Activated CD4-positive, CD25-positive, alpha-beta regulatory T cell treated with anti-CD3 and anti-CD28 coated beads, Interleukin-2, amount 50 U/mL, for 24 hours (primary cell): ENCODE data around the gene IL13.
A peak's percentile ranks its signal among the peaks of the same experiment; 100 is the strongest.

Source experiments
- ATAC-seq, 2 donors: fragments of 150-1000 bp; cut with Tn5 transposase; one replicate each; pipeline ENCODE4 v1.10.0; 2021; ENCODE audit warnings: mild to moderate bottlenecking in 1 of 2, moderate library complexity in 1 of 2

IL13 gene

GRCh38 chr5:132673488-132673887, 15.5 kb downstream of the IL13 start:
- ATAC-seq = no peak

DNA sequence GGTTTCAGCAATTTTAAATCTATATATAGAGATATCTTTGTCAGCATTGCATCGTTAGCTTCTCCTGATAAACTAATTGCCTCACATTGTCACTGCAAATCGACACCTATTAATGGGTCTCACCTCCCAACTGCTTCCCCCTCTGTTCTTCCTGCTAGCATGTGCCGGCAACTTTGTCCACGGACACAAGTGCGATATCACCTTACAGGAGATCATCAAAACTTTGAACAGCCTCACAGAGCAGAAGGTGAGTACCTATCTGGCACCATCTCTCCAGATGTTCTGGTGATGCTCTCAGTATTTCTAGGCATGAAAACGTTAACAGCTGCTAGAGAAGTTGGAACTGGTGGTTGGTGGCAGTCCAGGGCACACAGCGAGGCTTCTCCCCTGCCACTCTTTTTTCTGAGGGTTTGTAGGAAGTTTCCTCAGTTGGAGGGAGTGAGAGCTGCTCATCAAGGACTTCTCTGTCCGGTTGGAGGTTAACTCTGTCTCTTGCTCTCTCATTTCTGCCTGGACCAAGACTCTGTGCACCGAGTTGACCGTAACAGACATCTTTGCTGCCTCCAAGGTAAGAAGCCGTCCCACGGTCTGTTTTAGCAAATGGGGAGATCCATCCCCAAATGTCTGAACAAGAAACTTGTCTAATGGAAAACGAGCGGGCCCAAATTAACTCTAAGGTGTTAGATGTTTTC, 16.1 kb downstream of the IL13 start, which contains the start of gene IL4:
TSS of gene IL4 (plus strand) at position 51 of the 692 bp plus-strand sequence. CDS start at position 113, 62 bp downstream.
- ATAC-seq = no peak

- peak in 1 of 2 donors; percentile 30 for ATAC-seq
These were observed 16.9 kb downstream of the IL13 start for GRCh38 chr5:132674671-132675506.

DNA sequence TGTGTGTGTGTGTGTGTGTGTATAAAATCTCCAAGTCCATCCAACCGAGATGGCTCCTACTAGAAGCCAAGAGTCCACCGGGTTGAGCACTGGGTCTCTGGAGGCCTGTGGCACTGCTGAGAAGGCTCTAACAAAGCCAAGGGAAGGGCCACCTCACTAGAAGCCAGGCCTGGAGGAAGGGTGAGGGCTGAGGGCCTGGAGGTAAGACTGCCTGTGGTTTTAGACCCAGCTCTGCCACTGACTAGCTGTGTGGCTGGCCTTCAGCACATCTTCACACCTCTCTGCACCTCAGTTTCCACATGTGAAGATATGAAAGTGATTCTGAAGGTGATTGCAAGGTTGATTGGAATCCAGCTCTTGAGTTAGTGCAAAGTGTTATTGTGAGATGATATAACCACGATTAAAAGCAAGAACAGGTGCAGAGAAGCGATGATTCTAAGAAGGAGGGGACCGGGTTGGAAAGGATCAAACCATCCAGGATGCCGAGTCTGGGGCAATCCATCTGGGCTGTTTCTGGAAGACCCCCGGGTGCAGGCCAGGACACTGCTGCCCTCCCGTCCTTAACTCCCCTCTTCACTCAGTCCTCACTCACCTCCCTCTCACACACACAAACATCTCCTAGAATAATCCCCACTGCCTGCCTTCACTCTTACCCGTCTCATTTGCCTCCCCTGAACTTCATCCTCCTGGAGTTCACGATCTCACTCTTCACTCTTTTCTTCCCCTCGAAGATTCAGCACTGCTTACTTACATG, 18.1 kb downstream of the IL13 start:
- ATAC-seq = no peak

DNA sequence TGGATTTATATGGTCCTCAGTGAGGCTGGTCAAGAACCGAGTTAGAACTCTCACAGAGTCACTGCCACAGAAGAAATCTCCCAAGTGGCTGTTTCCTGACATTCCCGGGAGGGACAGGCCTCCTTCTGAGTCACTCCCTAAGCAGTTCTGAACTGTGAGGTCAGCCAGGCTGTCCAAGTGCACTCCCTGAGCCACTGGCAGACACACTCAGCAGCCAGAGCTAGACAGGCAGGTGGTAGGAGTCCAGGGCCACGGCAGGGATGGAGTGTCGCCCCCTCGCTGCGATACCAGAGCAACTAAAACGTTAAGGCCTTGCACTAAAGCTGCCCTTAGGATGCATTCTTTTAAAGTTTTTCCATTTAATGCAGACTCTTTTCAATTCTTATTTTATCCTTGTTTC, 19.2 kb downstream of the IL13 start:
- ATAC-seq = no peak

- no peak for ATAC-seq
These were observed 19.9 kb downstream of the IL13 start for GRCh38 chr5:132677682-132678400.

DNA sequence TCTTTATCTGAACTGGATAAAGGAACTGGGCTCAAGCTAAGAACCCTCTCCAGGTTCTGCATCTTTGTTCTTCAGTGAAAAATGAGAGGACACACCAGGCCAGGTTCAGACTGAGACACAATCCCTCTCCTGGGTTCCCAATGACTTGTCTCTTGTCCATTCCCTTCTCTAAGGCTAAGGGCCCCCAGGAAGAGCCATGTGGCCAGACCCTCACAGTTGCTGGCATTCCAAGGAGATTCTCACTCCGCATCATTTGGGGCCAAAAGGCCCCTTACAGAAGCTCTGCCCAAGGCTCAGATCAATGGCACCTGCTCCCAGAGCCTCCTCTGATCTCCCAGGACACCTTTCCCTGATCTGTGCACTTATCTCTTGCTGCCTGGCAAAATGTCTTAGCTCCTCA, 20.8 kb downstream of the IL13 start:
- ATAC-seq = no peak

- ATAC-seq = no peak
These were observed 21.2 kb downstream of the IL13 start for GRCh38 chr5:132679166-132679565.

DNA sequence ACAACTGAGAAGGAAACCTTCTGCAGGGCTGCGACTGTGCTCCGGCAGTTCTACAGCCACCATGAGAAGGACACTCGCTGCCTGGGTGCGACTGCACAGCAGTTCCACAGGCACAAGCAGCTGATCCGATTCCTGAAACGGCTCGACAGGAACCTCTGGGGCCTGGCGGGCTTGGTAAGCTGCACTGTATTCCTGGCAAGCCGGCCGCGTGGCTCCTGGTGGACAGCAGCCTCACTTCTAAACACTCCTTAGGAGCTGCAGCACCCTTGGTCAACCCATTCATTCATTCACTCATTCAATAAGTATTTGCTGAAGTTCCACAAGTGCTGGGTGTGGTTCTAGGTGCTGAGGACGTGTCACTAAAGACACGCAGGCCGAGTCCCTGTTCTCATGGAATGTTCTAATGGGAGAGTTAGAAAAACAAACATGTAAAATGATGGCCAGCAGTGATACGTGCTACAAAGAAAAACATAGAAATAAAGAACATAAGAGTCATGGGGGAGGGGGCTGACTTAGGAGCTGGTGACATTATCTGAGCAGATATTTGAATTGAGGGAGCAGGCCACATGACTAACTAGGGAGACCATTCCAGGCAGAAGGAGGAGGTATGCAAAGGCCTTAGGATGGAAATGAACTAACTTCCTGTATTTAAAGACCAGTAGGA, 21.9 kb downstream of the IL13 start:
- no peak for ATAC-seq

DNA sequence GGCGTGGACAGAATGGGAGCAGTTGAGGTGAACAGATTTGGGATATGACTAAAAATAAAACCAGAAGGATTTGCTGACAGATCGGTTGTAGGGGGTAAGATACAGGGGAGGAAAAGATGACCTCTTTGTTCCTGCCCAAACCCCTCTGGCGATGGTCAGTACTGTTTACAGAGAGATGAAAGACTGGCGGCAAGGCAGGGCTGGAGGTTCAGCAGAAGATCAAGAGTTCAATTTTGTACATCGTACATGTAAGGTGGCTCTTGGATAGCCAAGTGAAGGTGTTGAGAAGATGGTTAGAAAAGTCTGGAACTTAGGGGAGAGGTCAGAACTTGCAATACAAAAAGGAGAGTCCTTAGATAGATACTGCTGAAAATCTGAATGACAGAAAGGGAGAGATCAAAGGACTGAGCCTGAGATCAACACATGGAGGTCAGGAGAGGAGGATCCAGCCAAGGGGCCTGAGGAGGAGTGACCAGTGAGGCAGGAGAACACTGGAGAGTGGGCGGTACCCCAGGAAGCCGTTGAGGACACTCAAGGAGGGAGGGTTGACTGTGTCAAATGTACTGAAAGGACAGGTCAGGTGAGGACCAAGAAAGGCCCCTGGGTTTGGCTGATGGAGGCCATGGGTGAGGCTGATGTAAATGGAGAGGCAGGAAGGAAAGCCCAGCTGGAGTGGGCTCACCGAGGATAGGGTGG, 23.0 kb downstream of the IL13 start:
- no peak for ATAC-seq

- no peak for ATAC-seq
These were observed 23.5 kb downstream of the IL13 start for GRCh38 chr5:132681476-132681831.

DNA sequence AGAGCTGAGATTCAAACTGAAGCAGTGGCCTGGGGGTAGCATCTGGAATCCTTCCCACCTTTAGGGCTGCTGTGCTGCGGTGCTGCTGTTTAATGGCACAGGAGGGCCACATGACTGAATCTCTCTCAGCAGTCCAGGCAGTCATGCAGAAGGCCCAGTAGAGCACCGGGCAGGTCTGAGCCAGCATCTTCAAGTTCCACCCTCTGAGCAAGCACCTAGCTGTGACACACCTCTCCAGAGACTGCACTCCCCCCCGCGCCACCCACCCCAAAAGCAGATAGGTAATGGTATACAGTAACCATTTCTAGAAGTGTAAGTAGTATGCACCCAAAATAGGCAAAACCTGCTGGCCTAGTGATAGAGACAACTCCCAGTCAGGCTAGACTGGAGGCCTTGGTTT, 24.0 kb downstream of the IL13 start:
- ATAC-seq = no peak

GRCh38 chr5:132684491-132684890, 26.5 kb downstream of the IL13 start:
- no peak for ATAC-seq

- no peak for ATAC-seq
These were observed 27.1 kb downstream of the IL13 start for GRCh38 chr5:132684922-132685720.

DNA sequence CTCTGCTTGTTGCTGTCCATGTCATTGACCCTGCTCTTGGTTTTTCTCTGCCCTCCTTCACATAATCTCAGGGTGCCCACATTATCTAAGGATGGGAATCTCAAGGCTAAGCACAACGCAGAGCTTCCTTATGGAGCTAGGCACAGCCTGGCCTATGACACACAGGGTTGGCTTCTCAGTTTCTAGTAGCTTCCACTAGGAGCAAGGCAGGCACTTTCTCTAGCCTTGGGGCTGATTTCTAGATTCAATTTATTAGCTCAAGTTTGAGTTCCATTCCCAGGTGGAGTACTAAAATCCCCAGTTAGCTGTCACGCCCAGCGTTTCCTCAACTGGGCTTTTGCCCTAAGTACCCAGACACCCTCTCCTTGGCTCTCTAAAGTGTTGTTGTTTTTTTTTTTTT, 28.2 kb downstream of the IL13 start:
- no peak for ATAC-seq

DNA sequence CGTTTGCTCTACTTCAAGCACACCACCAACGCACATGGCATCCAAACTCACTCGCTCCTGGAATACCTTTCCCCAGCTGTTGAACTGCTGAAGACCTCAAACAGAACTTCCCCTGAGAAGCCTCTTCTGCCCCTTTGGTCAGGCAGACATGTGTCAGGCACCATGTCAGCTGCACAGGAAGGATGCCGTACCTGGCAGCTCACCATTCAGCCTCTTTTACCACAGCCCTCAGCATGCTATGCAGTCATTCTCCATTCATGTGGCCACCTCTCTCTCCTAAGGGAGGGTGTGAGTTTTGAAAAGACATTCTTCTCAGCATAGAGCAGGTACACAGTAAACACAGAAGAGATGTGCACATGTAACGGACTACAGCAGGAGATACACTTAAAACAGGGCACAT, 30.0 kb downstream of the IL13 start:
- peak; percentile 48 to 57 for ATAC-seq

DNA sequence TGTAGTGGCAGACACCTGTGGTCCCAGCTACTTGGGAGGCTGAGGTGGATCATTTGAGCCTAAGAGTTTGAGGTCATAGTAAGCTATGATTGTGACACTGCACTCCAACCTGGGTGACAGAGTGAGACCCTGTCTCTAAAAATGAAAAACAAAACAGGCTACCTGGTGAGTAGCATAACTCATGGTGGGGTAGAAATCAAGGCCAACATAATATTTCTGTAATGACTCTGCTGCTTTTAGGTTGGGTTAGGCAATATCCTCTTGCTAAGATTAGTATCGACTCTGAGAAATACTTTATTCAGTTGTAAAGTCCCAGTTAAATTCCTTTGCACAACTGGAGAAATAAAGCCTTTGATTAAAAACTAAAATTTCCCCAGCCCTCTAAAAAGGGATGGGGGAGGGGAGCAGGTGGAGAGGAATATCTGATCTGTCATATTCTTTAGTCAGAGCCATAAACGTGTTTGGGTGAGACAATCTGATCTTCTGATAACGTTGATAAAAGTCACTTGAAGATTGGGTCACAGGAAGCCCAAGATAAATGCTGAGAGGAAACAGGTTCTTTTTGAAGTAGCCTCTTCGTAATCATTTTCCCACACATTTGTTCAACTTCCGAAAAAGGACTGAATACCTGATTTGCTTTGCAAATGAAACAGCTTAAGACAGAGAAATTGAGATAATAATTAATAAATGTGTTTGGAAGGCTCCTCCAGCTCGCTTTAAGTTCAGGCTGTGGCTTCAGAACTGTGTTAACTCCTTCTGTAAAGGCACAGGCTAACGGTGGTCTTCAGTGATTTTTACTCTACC, 30.8 kb downstream of the IL13 start:
- ATAC-seq = peak; percentile 80 to 81

DNA sequence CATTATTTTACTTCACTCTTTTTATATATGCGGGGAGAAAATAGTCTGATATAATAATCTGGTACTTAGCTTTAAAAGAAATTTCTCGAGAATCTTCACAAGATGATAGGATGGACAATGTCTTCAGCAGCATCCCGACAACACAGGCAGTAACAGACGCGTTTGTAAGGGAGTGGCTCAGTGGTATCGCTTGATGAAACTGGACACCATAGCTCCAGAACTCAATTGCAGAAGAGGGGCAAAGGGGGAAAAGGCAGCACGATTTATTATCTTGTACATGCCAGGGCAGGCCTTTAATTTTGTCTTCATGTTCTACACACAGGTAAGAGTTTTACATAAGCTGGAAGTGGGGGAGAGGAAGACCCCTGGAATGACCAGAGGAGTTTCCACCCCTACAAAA, 31.5 kb downstream of the IL13 start:
- no peak for ATAC-seq

GRCh38 chr5:132690156-132690555, 32.2 kb downstream of the IL13 start:
- no peak for ATAC-seq
